ENCODE data around the gene PKD1.
"Not testable (repeated sequence)": the region's sequence is repeated elsewhere in the genome, so short reads cannot be mapped to it uniquely, and the experiment has no call there.

The PKD1 gene

DNA sequence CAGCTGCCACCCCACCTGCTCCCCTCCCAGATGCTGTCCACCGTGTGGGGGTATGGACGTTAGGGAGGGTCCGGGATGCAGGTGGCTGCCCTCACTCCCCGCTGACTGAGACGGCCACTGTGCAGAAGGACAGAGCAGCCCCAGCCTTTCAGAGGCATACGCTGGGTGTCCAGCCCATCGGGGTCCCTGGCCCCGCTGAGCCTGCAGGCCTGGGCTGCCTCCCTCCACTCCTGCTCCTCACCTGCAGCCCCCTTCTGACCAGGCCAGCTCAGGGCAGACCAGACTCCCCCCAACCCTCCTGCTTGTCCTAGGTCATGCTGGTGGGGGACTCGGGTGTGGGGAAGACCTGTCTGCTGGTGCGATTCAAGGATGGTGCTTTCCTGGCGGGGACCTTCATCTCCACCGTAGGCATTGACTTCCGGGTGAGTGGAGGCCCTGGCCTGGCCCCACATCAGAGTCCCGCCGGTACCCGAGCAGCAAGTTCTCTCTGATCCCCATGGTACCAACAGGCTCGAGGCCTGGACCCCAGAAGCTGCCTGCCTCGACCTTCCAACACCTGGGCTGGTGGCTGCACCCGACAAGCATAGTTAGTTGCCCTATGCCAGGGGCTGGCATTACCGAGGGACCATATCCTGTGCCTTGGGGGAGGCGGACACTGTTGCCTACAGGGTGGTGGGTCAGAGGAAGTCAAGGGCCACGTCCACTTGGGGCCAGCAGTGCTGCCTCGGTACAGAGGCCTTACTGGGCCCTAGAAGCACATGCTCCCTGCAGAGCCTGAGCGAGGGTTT is 14.1 kb upstream of the PKD1 start:
- no peak for DNase-seq

DNA sequence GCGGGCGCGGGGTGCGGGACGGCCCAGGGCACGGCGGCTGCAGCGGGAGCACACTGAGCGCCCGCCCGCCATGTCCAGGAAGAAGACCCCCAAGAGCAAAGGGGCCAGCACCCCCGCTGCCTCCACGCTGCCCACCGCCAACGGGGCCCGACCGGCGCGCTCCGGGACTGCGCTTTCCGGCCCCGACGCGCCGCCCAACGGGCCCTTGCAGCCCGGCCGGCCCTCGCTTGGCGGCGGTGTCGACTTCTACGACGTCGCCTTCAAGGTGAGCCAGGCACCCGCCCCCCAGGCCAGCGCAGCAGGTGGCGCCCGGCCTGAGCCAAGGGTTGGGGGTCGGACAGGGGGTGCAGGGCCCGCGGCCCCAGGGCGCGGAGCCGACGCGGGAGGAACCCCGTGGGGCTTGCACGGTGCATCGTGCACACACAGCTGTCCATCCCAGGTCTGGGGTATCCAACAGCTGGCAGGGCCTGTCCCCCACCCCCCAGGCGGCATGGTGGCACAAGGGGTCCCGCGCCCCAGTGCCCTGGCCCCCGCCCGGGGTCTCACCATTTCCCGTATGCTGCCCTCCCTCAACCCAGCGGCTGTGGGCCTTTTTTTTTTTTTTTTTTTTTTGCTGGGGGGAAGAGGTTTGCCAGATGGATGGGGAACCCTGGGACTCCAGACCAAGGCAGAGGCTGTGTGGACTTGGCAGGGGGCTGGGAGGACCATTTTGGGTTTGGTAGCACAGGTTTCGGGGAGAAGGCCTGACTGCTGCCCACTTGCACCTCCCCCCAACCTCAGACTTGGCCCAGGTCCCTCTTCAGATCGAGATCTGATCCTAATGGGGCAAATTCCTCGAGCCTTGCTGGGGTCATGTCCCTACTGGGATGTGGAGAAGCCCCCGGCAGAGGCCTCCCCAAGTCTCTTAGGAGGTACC is 13.3 kb upstream of the PKD1 start:
- no peak for DNase-seq

DNA sequence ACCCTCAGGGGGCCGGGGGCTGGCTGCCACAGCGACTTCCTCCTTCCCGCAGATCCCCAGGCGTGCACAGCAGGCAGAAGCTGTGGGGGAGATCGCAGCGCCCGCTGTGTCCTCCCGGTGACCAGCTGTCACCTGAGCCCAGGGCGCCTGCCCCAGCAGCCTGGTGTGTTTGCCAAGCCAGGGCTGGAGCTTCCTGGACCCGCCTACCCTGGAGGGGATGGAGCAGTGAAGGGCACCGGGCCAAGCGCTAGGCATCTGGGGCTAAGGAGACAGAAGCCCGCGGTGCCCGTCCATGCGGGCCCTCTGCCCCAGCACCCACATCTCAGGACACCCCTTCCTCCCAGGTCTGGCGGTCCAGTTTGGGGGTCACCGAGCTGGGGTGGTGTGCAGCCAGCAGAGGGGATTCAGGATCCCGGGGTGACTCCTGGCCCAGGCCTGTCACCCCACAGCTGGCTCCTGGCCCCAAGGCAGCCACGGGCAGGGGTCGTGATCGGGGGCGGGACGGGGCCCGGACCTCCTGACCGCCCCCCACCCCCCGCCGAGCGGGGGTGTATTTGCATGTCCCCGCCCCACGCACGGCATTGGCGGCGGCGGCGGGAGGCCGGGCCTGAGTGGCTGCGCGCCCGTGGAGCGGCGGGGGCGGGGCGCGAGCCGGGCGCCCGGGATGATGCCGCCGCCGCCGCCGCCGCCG is 12.4 kb upstream of the PKD1 start, which contains the start of gene RAB26:
Gene RAB26 (plus strand): TSS at position 645 of the 691 bp plus-strand sequence. CDS start 159 bp downstream, outside the sequence.
- DNase-seq: peak; percentile 49

DNA sequence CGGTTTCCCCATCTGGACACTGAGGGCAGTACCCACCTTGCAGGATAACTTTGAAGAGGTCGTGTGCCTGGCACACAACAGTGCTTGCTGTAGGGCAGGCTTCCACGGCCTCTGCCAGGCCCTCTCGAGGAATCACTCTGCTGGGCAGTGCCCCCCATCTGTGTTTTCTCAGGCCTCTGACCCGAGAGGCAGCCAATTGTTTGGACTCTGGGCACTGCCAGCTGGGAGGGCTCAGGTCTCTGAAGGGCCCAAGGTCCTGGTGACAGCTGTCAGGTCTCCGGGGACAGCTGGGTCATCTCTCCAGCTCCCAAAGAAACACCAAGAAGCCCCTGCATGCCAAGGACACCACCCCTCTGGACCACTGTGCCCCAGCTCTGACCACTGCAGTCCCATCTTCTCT is 11.7 kb upstream of the PKD1 start:
- no peak for DNase-seq

DNA sequence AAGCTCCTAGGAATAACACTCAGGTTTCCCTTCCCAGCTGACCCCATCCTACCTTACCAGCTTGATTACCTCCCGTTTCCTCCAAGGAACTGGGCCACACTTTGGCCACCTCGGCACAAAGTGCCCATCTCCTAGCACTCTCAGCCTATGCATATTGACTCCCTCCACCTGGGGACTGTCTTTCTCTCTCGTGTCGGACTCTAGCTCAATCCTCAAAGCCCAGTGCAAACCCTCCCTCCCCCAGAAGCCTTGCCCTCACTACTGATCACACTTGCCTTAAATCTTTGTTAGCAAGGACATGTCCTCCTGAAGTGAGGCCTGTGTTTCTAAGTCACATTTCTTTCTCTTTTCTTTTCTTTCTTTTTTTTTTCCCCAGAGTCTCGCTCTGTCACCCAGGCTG is 10.1 kb upstream of the PKD1 start:
- no peak for DNase-seq

DNA sequence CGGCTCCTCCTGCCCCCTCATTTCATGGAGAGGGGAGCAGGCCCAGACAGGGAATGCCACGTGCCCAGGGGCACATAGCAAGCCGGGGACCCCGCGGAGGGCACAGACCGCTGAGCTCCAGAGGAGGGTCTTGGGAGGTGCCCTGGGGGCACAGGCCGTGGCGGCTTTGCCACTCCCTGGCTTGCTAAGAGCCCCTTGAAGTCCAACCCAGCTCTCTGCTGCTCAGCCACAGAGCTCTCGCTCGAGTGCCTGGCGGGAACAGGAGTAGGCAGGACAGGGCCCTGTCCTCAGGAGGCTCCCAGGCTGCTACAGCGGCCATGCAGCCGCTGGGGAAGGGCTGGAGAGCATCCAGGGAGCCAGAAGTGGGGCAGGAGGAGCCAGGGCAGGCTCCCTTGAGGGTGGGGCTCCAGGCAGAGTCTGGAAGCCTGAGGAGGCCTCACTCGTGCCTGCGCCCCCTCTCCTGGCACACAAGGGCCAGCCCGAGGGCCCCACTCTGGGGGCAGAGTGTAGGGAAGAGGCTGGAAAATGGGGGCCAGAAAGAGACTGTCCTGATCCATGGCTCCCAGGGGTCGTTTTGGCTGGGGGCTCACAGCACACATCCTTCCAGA is 8.3 kb upstream of the PKD1 start:
- DNase-seq: no peak

DNA sequence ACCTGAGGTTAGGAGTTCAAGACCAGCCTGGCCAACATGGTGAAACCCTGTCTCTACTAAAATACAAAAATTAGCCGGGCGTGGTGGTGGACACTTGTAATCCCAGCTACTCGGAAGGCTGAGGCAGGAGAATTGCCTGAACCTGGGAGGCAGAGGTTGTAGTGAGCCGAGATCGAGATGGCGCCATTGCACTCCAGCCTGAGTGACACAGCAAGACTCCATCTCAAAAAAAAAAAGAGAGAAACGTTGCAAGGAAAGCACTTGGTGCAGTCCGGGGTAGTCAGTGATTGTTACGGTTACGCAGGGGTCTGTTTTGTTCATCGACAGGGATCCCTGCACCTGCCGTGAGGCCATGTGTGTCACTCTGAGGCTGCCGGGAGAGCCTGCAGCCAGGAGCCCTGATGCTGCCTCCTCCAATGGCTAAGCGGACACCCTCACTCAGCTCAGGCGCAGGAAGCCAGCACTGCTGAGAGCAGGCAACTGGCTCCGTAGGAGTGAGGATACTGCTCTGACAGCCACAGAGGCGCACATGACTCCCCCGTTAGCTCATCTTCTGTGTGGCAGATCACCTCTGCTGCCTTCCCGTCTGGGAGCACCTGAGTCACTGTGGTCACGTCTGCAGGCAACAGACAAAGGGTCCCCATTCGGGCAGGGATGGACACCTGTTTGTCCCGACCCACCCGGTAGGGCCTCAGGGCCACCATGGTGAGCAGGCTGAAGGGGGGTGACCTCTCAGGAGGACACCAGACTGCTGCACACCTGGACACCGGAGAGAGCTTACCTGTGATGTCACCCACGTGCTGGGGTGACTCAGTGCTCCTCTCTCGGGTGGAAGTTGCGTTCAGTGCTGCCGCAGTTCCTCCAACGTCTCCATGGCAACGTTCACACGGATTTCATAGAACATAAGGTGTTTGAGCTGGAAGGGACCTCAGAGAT is 7.5 kb upstream of the PKD1 start:
- DNase-seq: no peak

DNA sequence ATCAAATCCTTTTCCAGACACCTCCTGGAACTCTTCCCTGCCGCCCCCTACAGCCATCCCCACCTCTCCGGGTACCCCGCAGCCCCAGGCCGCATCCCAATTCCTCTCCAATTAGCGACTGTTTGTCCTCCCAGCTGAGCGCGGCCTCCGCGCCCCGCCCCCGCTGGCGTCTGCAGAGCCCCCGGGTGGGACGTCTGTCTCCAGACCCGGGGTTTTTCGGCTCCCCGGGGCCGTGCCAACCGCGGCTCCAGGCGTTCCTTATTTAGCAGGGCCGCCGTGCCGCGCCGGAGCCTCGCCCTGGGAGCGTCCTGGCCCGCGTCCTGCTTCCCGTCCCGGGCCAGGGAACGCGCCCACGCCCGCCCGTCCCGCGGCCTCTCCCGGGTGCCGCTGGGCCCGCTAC is 627 bp downstream of the PKD1 start:
- DNase-seq: not testable (repeated sequence)

DNA sequence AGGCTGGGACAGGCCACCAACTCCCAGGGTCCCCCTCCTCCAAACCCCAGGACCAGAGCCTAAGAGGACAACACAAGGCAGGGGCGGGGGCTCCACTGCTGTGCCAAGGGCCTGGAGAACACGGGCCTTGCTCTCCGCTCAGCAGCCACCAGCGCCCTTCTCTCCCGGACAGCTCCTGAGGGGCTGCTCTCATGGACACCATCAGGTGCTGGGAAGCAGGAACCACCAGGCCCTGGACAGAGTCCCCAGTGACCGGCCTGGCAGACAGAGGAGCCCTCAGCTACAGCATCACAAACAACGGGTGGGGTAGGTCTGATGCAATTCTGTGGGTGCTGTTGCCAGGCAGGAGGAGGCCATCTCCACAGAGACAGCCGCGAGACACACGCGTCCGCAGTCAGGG is 1.9 kb downstream of the PKD1 start:
- not testable (repeated sequence) for DNase-seq

DNA sequence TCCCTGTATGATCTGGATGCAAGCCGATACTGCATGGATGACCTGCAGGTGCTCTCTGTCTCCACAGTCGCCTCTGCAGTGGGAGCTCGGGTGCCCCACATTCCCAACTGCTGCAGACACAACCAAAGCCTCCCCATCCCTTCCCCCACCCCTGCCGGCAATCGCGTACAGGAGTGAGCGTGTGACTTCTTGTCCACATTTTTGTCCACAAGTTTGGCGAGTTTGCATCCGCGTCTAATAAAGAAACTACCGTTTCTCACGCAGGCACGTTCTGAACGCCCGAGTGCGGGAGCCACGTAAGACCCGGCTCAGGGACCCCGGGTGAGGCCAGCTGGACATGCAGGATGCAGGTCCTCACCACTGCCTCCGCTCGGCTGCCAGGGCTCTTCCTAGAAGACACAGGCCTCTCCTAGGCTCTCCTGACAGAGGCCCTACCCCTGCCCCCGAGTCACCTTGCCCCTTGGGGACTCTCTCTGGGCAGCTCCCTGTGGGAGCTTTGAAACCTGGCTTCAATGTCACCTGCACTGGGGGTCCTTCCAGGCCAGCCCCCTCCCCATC is 5.7 kb downstream of the PKD1 start:
- DNase-seq: not testable (repeated sequence)

DNA sequence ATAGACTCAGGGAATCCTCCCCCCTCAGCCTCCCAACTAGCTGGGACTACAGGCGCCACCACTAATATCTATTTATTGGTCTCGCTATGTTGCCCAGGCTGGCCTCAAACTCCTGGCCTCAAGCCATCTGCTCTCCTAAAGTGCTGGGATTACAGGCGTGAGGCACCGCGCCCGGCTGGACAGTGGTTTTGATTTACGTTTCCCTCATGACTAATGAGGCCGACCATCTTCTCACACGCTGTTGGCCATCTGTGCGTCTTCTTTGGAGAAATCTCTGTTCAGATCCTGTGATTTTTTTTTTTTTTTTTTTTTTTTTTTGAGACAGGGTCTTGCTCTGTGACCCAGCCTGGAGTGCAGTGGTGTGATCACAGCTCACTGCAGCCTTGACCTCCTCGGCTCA is 6.4 kb downstream of the PKD1 start:
- DNase-seq: not testable (repeated sequence)

DNA sequence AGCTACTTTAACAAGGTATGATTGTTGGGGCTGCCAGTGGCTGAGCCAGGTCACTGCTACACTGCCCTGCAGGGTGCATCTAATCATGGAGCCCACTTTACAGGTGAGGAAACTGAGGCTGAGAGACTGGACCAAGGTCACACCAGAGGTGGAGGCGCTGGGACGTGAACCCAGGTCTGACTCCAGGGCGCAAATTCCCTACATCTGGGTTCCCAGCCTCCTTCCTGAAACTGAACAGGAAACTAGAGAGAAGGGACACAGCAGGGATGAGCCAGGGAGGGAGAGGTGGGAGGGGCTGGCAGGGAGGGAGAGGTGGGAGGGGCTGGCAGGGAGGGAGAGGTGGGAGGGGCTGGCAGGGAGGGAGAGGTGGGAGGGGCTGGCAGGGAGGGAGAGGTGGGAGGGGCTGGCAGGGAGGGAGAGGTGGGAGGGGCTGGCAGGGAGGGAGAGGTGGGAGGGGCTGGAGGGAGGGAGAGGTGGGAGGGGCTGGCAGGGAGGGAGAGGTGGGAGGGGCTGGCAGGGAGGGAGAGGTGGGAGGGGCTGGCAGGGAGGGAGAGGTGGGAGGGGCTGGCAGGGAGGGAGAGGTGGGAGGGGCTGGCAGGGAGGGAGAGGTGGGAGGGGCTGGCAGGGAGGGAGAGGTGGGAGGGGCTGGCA is 7.9 kb downstream of the PKD1 start:
- DNase-seq: not testable (repeated sequence)

DNA sequence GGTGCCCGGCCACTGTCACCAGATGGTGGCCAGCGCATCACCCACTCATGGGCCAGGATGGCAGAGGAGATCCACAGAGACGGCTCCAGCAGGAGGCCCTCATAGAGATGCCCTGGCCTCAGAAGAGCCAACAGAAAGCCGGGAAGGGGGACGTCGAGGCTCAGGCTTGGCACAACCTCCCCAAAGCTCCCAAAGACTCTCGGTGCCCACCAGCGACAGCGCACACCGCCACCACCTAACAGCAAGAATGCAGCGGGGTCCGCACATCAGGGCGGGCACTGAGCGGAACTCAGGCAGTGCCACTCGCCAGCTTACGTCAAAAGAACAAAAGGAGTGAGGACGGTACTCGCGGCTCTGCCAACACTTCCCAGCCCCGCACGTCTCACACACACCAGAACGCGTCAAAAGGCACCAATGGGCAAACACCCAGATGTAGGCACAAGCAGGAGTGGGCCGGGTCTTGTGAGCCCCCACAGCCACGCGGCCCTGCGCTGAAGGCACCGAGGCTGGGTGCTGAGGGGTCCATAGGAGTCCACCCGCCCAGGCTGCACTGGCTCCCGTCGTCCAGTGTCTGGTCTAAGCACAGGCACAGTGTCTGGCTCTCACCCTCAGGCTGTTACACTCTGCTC is 8.7 kb downstream of the PKD1 start:
- not testable (repeated sequence) for DNase-seq

DNA sequence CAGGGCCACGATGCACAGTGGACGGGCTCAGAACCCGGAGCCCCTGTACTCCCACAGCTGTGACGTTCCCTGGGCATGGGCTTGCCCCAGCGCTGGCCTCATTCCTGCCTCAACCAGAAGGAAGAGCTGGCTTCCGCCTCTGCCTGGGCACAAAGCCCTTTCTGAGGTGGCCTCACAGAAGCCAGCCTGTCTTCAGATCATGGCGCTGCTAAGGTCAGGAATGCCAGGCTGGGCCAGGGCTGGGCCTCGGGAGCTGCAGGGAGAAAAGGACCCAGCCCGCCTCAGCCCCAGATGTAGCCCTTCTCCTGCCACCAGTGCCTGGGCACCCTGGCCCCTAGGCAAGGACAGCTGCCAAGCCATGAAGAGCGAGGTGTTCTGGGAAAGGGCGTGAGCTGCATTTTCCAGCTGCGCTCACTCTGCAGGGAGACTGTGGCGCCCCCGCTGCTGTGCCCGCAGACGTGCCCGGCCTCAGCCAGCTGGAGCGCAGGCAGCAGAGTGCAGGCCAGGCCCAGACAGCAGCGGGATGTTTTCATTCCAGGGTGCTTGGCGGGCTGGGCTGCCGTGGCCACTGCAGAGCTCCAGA is 9.4 kb downstream of the PKD1 start:
- DNase-seq: not testable (repeated sequence)

DNA sequence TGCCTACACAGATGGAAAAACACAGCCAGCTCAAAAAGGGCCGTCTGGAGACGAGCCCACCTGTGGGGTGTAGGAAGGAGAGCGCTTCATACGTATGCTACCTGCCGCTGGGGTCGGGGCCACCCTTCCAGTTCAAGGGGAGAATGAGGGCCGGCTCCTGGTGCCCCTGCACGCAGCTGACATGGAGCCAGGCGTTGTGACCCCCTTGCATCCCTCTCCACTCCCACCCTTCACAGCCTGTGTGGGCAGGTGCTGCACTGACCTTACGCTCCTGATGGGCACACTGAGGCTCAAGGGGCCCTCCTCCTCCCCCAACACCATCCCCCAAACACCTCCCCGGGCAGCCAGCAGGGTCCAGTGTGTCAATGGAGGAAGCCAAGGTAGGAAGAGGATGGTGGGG is 10.1 kb downstream of the PKD1 start:
- DNase-seq: not testable (repeated sequence)

DNA sequence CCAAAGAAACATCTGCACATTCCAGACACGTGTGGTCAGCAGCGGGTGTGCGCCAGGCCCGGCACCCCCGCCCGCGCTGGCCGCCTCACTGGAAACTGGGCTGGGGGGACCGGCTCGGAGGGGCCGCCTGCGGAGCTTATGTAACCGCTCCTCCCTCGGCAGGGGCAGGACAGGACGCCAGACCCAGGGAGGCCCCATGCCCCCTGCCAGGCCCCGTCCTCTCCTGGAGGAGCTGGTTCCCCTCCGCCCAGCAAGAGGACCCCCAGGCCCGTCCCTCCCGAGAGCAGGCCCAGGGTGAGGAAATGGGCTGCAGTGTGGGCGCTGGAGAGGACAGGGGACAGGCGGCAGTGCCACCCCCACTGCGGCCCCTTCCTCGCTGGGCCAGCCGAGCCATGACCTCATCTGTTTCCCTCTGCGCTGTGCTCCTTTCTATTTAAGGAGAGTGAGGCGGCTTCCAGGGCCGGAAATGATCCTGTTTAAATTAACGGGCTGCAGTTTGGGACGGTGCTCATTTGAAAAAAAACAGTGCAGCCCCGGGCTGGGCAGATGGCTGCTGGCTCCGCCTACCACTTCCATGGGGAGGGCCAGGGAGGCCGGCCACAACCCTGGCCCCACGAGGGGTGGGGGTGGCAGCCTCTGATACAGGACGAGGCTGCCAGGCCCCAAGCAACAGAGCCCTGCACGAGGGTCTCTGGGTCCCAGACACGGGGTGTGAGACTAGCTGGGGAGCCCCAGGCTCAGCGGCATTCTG is 10.8 kb downstream of the PKD1 start:
- not testable (repeated sequence) for DNase-seq

DNA sequence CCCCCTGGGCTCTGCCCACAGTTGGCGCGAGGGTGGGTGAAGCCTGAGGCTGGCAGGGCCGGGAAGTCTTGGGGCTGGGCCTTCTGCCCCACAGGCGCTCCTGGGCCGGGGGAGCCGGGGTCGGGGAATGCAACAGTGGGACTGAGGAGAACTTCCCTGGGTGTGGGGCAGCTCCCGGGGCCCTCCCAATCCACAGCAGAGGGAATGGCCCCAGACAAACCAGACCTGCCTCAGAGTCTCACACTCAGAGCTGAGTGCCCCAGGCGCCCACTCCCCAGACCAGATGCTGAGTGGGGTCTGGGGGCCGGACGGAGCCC is 11.4 kb downstream of the PKD1 start:
- DNase-seq: not testable (repeated sequence)

DNA sequence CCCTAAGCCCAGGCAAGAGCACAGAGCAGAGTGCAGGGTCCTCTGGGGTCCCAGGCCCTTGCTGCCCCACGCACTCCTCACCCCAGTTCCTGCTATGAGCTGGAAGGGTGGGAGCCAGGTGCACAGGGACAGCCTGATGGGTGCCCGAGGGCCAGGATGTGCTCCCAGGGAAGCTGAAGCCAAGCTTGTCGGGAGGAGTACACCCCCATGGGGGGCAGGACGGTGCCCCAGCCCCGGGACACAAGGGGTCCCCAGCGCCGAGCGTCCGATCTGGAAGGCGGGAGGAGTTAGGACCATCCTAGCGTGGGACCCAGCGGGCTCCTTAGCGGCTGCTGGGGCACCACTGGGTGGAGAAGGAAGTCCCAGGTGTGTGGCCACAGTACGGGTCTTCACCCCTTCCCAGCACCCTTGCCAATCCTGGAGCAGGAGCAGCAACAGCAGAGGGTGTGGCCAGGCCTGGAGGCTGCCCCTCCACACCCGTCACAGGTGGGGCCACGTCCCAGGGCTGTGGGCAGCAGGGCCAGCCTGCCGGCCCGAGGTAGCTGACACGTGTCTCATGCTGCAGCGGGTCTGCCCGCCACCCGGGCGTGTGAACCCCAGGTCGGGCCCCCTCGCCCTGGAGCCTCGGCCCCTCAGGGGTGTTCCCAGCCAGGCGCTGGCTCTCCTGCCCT is 11.9 kb downstream of the PKD1 start:
- DNase-seq: not testable (repeated sequence)

All from activated CD4-positive, alpha-beta T cell treated with anti-CD3 and anti-CD28 coated beads, Interleukin-2, amount 50 U/mL, for 1 hour (primary cell).